SK-N-SH (cell line): ENCODE data around the gene CPZ. TPM values are rescaled to one million over a fixed set of nuclear protein-coding genes. Genes with fewer than 3 reads are reported as not detected.

Experiments
- CTCF ChIA-PET: fragments of 300-600, 350-600 bp; formaldehyde crosslinking; extraction: SDS; loops from one replicate; lab custom pipeline; 2021; lab: Yijun Ruan, JAX
- POLR2A ChIA-PET: fragments of 350-600 bp; sonication (Branson Sonifier 250); formaldehyde crosslinking; extraction: SDS; loops from one replicate; lab custom pipeline; 2020; ENCODE audit warnings: antibody characterized with exemption, inconsistent platforms; lab: Yijun Ruan, JAX
- DNase-seq: peaks from one replicate; pipeline ENCODE4 v3.0.0; 2012
- H2AFZ ChIP-seq: fragments of 200-600 bp; sonication (generic); 2 replicates; pipeline ENCODE4 v1.8.1; 2016; ENCODE audit warnings: antibody characterized with exemption, mild to moderate bottlenecking, low read depth
- H3F3A ChIP-seq: fragments of 200-600 bp; sonication (generic); replicated peaks from 2 replicates; pipeline ENCODE3; 2016; ENCODE audit warnings: antibody characterized with exemption, mild to moderate bottlenecking; ENCODE audit not compliant: insufficient read depth
- H3K27ac ChIP-seq, 2 experiments: fragments of 200-500 bp in 1 of 2; fragments of 200-600 bp in 1 of 2; sonication (Bioruptor generic) in 1 of 2; sonication (generic), shearing (Covaris generic) in 1 of 2; 2 replicates each; pipeline versions ENCODE4 v1.5.1 to v1.6.1; 2014 to 2016; ENCODE audit warnings: low read depth in 2 of 2, inconsistent platforms in 1 of 2, low read length in 1 of 2, mild to moderate bottlenecking in 1 of 2, mixed read lengths in 1 of 2
- H3K27me3 ChIP-seq: fragments of 200-600 bp; sonication (generic), shearing (Covaris generic); 2 replicates; pipeline ENCODE4 v1.6.1; 2016; ENCODE audit warnings: mixed run types; ENCODE audit not compliant: insufficient read depth
- H3K36me3 ChIP-seq, 2 experiments: fragments of 200-500 bp in 1 of 2; fragments of 200-600 bp in 1 of 2; sonication (Bioruptor generic) in 1 of 2; sonication (generic) in 1 of 2; replicated peaks in 1 of 2; 2 replicates each; pipeline versions ENCODE3 to v1.5.1; 2014 to 2016; ENCODE audit warnings: low read length in 1 of 2, mild to moderate bottlenecking in 1 of 2; ENCODE audit not compliant: insufficient read depth in 2 of 2, control insufficient read depth in 1 of 2
- H3K4me1 ChIP-seq, 2 experiments: fragments of 200-500 bp in 1 of 2; fragments of 200-600 bp in 1 of 2; sonication (Bioruptor generic) in 1 of 2; sonication (generic), shearing (Covaris generic) in 1 of 2; 2 replicates each; pipeline versions ENCODE4 v1.5.1 to v1.6.1; 2014 to 2016; ENCODE audit warnings: low read depth in 1 of 2, low read length in 1 of 2, mixed run types in 1 of 2; ENCODE audit not compliant: insufficient read depth in 2 of 2, control insufficient read depth in 1 of 2
- H3K4me2 ChIP-seq: fragments of 200-600 bp; sonication (generic), shearing (Covaris generic); 2 replicates; pipeline ENCODE4 v1.6.1; 2017; ENCODE audit warnings: mixed run types
- H3K4me3 ChIP-seq, 2 experiments: fragments of 200-500 bp in 1 of 2; fragments of 200-600 bp in 1 of 2; sonication (Bioruptor generic) in 1 of 2; sonication (generic), shearing (Covaris generic) in 1 of 2; 2 replicates each; pipeline versions ENCODE4 v1.5.1 to v1.8.1; 2014 to 2016; ENCODE audit warnings: low read depth in 2 of 2, inconsistent platforms in 1 of 2, low read length in 1 of 2, mild to moderate bottlenecking in 1 of 2, mixed read lengths in 1 of 2, moderate library complexity in 1 of 2
- H3K79me2 ChIP-seq: fragments of 200-600 bp; sonication (generic); 2 replicates; pipeline ENCODE4 v1.8.1; 2017; ENCODE audit warnings: mild to moderate bottlenecking; ENCODE audit not compliant: insufficient read depth
- H3K9ac ChIP-seq: fragments of 200-600 bp; sonication (generic); 2 replicates; pipeline ENCODE4 v1.6.1; 2017; ENCODE audit warnings: mixed run types
- H3K9me2 ChIP-seq: fragments of 200-600 bp; sonication (generic); 2 replicates; pipeline ENCODE4 v1.6.1; 2017; ENCODE audit warnings: mixed run types
- H3K9me3 ChIP-seq: fragments of 200-600 bp; sonication (generic); 2 replicates; pipeline ENCODE4 v1.6.1; 2017; ENCODE audit warnings: mixed run types, mild to moderate bottlenecking, moderate library complexity
- H4K20me1 ChIP-seq: fragments of 200-600 bp; sonication (generic); 2 replicates; pipeline ENCODE4 v1.6.1; 2017; ENCODE audit warnings: mild to moderate bottlenecking, mixed run types; ENCODE audit not compliant: insufficient read depth
- CHD2 ChIP-seq: fragments of 150-350 bp; IDR thresholded peaks from 2 replicates; pipeline ENCODE4 v1.6.1; 2018; ENCODE audit warnings: low read length; ENCODE audit not compliant: partially characterized antibody
- EZH2phosphoT487 ChIP-seq: fragments of 200-600 bp; sonication (generic); IDR thresholded peaks from 2 replicates; pipeline ENCODE4 v1.6.1; 2017; ENCODE audit warnings: low read depth, mixed run types, mild to moderate bottlenecking, antibody characterized with exemption, moderate library complexity, borderline replicate concordance
- FOSL2 ChIP-seq: IDR thresholded peaks from 2 replicates; pipeline ENCODE4 v1.4.0; 2012; ENCODE audit warnings: low read depth, mild to moderate bottlenecking, moderate library complexity, borderline replicate concordance
- FOXJ3 ChIP-seq: sonication (generic); formaldehyde crosslinking; IDR thresholded peaks from 2 replicates; pipeline ENCODE4 v1.5.1; 2020; ENCODE audit warnings: mild to moderate bottlenecking, missing genetic modification reagents
- GATA2 ChIP-seq: sonication (generic); formaldehyde crosslinking; IDR thresholded peaks from 2 replicates; pipeline ENCODE4 v1.5.0; 2020; ENCODE audit warnings: mild to moderate bottlenecking, missing genetic modification reagents
- JUND ChIP-seq: IDR thresholded peaks from 2 replicates; pipeline ENCODE4 v1.4.0; 2012
- TAF1 ChIP-seq: IDR thresholded peaks from 2 replicates; pipeline ENCODE4 v1.6.1; 2012; ENCODE audit warnings: low read depth, mild to moderate bottlenecking, low read length, moderate library complexity, borderline replicate concordance
- TCF12 ChIP-seq: IDR thresholded peaks from 2 replicates; pipeline ENCODE4 v1.4.0; 2012
- TEAD4 ChIP-seq: IDR thresholded peaks from 2 replicates; pipeline ENCODE4 v1.4.0; 2012; ENCODE audit warnings: mild to moderate bottlenecking, borderline replicate concordance; ENCODE audit not compliant: insufficient read depth
- YY1 ChIP-seq: IDR thresholded peaks from 2 replicates; pipeline ENCODE4 v1.4.0; 2012; ENCODE audit warnings: low read depth, mild to moderate bottlenecking
- WGBS: methylation state at CpG from one replicate; pipeline ENCODE4 v1.1.6; 2017; ENCODE audit warnings: low lambda C conversion rate; 5-methylcytosine and 5-hydroxymethylcytosine counted together
- polyA plus RNA-seq, 3 experiments: library from polyadenylated mRNA; depleted of rRNA; stranded (reverse); fragments of >200 nt; gene quantifications; 2 replicates each; pipeline ENCODE4 v1.2.3, GENCODE V29; 2012
- TF ChIP-seq, protein P1 (sequence below): IDR thresholded peaks from 2 replicates; pipeline ENCODE4 v1.6.1; 2012; ENCODE audit warnings: mild to moderate bottlenecking, low read depth, low read length, moderate library complexity
- TF ChIP-seq, protein P2 (sequence below): fragments of 150-350 bp; IDR thresholded peaks from 2 replicates; pipeline ENCODE4 v1.6.1; 2017; ENCODE audit warnings: antibody characterized with exemption, low read length, low read depth, borderline replicate concordance

The CPZ gene
- polyA plus RNA-seq, 1 of the 3 experiments (the other 2 are of a cell fraction) = not detected

DNA sequence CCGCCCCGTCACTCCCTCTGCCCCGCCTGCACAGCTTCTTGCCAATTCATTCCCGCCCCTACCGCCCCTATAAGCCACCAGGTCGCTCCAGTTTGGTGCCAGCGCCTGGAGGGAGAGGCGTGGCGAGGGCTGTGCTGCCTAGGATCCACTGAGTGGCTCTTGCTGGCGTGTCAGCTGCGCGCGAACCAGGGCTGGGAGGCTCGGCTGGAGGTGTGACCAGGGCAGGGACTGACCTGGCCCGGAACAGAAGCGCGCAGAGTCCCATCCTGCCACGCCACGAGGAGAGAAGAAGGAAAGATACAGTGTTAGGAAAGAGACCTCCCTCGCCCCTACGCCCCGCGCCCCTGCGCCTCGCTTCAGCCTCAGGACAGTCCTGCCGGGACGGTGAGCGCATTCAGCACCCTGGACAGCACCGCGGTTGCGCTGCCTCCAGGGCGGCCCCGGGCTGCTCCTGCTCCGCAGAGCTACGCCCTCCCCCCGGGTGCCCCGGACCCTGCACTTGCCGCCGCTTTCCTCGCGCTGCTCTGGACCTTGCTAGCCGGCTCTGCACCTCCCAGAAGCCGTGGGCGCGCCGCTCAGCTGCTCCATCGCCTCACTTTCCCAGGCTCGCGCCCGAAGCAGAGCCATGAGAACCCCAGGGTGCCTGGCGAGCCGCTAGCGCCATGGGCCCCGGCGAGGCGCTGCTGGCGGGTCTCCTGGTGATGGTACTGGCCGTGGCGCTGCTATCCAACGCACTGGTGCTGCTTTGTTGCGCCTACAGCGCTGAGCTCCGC, 12.1 kb upstream of the CPZ start, which contains the start of gene GPR78:
Gene GPR78 (plus strand): TSS at position 72 of the 773 bp plus-strand sequence. CDS start 591 bp downstream, at position 663.
- no peaks in the 10 kb centered on the region for H3F3A ChIP-seq
- CTCF ChIA-PET = interaction anchor here (0.7 to 1.0 kb wide), 3 partner anchors 10 to 112 kb away, joined by 3 read pairs; no protein-coding TSS in a partner anchor

DNA sequence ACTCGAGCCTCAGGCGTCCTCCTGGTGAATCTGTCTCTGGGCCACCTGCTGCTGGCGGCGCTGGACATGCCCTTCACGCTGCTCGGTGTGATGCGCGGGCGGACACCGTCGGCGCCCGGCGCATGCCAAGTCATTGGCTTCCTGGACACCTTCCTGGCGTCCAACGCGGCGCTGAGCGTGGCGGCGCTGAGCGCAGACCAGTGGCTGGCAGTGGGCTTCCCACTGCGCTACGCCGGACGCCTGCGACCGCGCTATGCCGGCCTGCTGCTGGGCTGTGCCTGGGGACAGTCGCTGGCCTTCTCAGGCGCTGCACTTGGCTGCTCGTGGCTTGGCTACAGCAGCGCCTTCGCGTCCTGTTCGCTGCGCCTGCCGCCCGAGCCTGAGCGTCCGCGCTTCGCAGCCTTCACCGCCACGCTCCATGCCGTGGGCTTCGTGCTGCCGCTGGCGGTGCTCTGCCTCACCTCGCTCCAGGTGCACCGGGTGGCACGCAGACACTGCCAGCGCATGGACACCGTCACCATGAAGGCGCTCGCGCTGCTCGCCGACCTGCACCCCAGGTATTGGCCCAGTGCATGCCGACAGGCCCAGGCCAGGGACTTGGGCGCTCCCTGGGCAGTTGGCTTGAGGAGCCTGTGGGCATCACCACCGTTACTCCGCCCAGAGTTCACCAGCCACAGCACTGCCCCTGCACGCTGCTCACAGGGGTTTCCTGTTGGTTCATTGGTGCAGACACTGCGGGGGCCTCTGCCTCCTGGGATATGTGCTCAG, 11.3 kb upstream of the CPZ start:
- Histone ChIP-seq H3K4me2 (no peak overlapping the region), H3K27me3 (no peaks in the 10 kb centered on the region; the same call in 1 of the 2 replicates), H3K9me2 (no peaks in the 10 kb centered on the region), H3K4me3 (no peak overlapping the region), H3K27ac (no peak overlapping the region), H3K9ac (no peak overlapping the region), H3K9me3 (no peaks in the 10 kb centered on the region), H4K20me1 (no peaks in the 10 kb centered on the region), H2AFZ (no peak overlapping the region), H3K79me2 (no peaks in the 10 kb centered on the region), H3K4me1 (peaks cover 0 to 4% of the 10 kb centered on the region in 2 experiments; a peak in 1 of 4 replicates), H3F3A (no peaks in the 10 kb centered on the region), H3K36me3 (no peaks in the 10 kb centered on the region)
- DNase-seq = no peak
- ChIA-PET POLR2A (no interaction called here), CTCF (interaction anchor here (0.9 to 1.0 kb wide), 2 partner anchors 26 to 113 kb away, joined by 3 read pairs; no protein-coding TSS in a partner anchor)
- WGBS = 63% methylated on average over 21 of the region's 66 CpGs
- no peak for TF ChIP-seq FOXJ3 (CRISPR knock-in tag)
- TF ChIP-seq TCF12 = no peak
- no peak for TF ChIP-seq FOSL2
- no peak for TF ChIP-seq GATA2 (CRISPR knock-in tag)
- no peak for TF ChIP-seq CHD2
- TF ChIP-seq, protein P1, sequence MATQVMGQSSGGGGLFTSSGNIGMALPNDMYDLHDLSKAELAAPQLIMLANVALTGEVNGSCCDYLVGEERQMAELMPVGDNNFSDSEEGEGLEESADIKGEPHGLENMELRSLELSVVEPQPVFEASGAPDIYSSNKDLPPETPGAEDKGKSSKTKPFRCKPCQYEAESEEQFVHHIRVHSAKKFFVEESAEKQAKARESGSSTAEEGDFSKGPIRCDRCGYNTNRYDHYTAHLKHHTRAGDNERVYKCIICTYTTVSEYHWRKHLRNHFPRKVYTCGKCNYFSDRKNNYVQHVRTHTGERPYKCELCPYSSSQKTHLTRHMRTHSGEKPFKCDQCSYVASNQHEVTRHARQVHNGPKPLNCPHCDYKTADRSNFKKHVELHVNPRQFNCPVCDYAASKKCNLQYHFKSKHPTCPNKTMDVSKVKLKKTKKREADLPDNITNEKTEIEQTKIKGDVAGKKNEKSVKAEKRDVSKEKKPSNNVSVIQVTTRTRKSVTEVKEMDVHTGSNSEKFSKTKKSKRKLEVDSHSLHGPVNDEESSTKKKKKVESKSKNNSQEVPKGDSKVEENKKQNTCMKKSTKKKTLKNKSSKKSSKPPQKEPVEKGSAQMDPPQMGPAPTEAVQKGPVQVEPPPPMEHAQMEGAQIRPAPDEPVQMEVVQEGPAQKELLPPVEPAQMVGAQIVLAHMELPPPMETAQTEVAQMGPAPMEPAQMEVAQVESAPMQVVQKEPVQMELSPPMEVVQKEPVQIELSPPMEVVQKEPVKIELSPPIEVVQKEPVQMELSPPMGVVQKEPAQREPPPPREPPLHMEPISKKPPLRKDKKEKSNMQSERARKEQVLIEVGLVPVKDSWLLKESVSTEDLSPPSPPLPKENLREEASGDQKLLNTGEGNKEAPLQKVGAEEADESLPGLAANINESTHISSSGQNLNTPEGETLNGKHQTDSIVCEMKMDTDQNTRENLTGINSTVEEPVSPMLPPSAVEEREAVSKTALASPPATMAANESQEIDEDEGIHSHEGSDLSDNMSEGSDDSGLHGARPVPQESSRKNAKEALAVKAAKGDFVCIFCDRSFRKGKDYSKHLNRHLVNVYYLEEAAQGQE = no peak
- TF ChIP-seq, protein P2, sequence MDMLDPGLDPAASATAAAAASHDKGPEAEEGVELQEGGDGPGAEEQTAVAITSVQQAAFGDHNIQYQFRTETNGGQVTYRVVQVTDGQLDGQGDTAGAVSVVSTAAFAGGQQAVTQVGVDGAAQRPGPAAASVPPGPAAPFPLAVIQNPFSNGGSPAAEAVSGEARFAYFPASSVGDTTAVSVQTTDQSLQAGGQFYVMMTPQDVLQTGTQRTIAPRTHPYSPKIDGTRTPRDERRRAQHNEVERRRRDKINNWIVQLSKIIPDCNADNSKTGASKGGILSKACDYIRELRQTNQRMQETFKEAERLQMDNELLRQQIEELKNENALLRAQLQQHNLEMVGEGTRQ = no peak
- TF ChIP-seq TAF1 = no peak
- no peak for TF ChIP-seq YY1
- TF ChIP-seq EZH2phosphoT487 = no peak
- TF ChIP-seq JUND = no peak
- no peak for TF ChIP-seq TEAD4

More for the DNA sequence above, 12.1 kb upstream of the CPZ start, which contains the start of gene GPR78:
- POLR2A ChIA-PET = no interaction called here
- peak; percentile 82 for DNase-seq
- Histone ChIP-seq H3K4me1 (peaks cover 0 to 4% of the 10 kb centered on the region in 2 experiments; a peak in 1 of 4 replicates), H3K9me3 (no peaks in the 10 kb centered on the region), H3K79me2 (no peaks in the 10 kb centered on the region), H3K4me3 (no peak within 1 kb of the TSS), H2AFZ (no peak within 1 kb of the TSS), H3K9me2 (no peaks in the 10 kb centered on the region), H3K9ac (no peak within 1 kb of the TSS), H3K27me3 (no peaks in the 10 kb centered on the region; the same call in 1 of the 2 replicates), H3K4me2 (no peak within 1 kb of the TSS), H4K20me1 (no peaks in the 10 kb centered on the region), H3K36me3 (no peaks in the 10 kb centered on the region), H3K27ac (no peak within 1 kb of the TSS)
- TF ChIP-seq, protein P1 = peak; percentile 98
- TF ChIP-seq EZH2phosphoT487 = no peak
- 7% methylated on average over 35 of the region's 63 CpGs for whole genome bisulfite sequencing
